HG03439 (cell line): ENCODE measurements around the gene TFAP2E.

Experiments
- ATAC-seq: cut with Tn5 transposase; IDR thresholded peaks from one replicate; pipeline ENCODE4 v1.9.1; 2021; ENCODE audit warnings: mild to moderate bottlenecking, moderate library complexity; ENCODE audit not compliant: unreplicated experiment

Gene TFAP2E

DNA sequence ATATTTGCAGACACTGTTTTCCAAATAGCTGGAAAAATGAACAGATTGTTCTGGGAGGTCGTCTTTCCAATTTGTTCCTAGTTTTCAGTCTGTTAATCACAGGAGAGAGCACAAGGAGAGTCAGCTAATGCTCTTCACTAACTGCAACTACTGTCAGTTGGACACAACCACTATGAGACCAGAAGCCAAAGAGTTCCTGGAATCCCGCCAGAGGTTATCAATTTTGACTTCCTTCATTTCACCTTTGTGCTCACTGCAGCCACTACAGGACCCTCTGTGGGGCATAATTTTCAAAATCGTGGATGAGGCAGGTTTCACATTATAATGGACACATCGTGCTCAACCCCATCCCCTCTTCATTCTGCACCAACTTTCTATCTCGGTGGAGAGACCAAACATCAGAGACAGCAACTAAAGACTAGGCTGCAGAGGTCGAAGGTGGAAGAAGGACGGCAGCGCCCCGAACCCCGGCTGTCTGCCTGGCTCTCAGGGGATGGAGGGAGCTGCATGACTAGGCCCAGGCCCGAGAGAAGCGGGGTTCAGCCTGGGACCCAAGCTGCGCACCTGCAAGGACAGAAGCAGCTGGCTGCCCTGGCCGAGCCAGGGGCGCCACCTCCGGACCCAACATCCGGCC, 16.5 kb upstream of the TFAP2E start:
- no peak for ATAC-seq

DNA sequence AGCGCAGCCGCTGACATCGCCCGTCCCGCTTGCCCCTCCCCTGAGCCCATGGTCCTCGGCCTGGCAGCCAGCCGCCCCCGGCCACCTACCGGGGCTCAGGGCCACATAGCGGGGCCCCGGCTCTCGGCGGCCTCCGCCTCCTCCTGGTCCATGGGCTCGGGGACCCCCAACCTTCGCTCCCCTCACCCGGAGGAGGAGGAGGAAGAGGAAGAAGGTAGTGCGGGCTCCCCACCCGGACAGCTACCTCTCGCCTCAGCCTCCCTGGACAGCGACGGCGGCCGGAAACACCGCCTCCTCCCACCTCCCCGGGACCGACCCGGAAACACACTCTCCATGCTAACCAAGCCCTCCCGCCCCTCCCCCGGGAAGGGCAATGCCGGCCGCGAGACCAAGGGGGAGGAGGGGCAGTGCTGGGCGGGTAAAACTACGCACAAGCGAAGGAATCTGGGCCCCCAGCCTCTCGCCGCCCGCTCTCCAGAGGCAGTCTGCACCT, 15.9 kb upstream of the TFAP2E start, which contains the start of gene KIAA0319L:
TSS of gene KIAA0319L (minus strand) at position 286 of the 493 bp plus-strand sequence. CDS start 2,912 bp downstream, outside the sequence.
- ATAC-seq = peak; percentile 79

DNA sequence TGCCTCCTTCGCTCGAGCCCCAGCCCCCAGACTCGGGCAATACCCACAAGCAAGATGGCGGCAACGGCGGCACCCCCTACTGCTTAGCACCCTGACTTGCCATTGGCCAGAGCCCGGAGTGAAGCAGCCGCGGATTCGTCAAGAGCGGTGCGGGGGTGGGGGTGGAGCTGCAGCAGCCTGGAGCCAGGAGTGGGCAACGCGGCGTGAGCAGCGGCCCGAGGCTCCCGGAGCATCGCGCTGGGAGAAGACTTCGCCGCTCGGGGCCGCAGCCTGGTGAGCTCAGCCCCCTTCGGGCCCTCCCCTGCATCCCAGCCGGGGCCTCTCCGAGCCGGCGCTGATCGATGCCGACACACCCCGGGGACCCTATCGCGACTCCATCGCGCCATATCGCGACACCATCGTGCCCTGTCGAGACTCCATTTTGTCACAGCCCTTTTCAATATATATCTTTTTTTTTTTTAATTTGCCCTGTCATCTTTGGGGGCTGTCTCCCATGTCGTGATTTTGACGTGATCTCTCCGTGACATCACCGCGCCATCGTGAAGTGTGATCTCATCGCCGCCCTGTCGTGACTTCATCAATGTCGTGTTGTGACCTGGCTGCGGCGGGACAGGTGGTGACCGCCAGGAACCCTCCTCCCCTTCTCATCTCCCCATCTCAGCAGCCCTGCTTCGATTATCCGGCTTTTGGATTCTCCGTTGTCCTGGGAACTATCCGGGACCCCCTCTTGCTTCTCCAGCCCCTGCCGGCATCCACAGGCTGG, 15.3 kb upstream of the TFAP2E start, which contains the start of gene NCDN:
TSS of gene NCDN (plus strand) at position 189 of the 763 bp plus-strand sequence. CDS start at position 581, 392 bp downstream.
- peak; percentile 77 for ATAC-seq

DNA sequence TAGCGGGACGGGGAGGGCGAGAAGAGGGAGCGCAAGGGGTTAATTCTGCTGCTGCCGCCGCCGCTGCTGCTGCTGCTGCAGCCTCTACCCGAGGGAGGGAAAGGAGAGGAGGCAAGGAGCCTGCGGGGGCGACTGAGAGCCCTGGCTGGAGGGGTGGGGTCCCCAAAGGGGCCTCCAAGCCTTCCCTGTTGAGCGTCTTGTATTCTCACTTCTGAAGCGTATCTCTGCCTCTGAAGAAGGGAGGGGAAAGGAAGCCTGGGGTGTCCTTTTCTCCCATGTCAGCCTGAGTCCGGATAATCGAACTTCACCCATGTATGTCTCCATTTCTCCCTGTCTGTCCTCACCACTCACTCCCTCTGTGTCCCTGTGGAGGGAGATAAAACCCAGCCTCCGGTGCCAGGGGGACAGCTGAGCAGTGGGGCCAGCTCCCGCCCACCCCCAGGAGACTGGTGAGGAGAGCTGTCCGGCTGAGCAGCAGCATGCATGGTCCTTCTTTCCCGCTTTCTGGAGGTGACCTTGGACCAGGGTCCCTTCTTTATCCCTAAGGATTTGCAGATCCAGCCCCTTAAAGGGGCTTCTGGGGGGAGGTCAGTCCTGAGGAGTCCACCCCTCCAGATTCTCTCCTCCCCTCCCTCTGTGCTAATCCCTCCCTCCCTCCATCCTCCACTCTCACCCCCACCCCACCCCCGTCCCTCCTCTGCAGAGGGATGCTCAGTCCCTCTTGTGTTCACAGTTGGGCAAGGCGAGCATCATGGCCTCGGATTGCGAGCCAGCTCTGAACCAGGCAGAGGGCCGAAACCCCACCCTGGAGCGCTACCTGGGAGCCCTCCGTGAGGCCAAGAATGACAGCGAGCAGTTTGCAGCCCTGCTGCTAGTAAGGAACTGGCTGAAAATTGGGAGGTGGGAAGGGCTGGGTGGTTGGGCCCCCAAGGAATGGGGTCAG, 14.5 kb upstream of the TFAP2E start:
- no peak for ATAC-seq

DNA sequence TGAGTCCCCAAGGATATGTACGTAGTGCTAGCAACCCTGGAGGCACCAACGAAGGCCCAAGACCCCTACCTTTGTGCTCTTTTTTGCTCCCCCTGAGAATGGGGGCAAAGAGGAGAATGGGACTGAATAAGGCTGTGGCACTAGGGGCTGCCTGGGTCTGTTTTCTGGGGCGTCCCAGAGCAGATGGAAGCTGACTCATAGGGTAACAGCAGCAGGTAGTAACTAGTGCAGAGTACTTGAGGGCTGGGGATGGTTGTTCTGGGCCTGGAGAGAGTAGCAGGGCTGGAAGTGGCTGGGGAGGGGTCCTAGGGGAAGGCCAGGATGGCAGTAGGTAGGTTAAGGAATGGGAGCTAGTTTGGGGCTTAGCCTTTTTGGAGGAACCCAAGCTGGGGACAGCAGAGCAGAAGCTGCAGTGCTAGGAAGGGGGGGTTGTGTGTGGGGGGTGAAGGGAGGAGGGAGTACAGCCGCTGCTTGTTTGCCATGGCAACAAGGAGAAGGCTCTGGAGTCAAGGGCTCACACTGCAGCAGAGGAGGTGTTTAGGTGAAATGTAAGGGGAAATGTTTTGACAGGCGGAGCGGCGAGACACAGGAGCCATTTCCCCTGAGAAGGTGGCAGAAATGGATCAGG, 13.7 kb upstream of the TFAP2E start:
- ATAC-seq = no peak

DNA sequence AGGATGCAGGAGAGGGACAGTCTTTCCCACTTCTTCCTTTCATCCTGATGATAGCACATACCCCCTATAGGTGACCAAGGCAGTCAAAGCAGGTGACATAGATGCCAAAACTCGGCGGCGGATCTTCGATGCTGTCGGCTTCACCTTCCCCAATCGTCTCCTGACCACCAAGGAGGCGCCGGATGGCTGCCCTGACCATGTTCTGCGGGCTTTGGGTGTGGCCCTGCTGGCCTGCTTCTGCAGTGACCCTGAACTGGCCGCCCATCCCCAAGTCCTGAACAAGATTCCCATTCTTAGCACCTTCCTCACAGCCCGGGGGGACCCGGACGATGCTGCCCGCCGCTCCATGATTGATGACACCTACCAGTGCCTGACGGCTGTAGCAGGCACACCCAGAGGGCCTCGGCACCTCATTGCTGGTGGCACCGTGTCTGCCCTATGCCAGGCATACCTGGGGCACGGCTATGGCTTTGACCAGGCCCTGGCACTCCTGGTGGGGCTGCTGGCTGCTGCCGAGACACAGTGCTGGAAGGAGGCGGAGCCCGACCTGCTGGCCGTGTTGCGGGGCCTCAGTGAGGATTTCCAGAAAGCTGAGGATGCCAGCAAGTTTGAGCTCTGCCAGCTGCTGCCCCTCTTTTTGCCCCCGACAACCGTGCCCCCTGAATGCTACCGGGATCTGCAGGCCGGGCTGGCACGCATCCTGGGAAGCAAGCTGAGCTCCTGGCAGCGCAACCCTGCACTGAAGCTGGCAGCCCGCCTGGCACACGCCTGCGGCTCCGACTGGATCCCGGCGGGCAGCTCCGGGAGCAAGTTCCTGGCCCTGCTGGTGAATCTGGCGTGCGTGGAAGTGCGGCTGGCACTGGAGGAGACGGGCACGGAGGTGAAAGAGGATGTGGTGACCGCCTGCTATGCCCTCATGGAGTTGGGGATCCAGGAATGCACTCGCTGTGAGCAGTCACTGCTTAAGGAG, 12.6 kb upstream of the TFAP2E start:
- no peak for ATAC-seq

DNA sequence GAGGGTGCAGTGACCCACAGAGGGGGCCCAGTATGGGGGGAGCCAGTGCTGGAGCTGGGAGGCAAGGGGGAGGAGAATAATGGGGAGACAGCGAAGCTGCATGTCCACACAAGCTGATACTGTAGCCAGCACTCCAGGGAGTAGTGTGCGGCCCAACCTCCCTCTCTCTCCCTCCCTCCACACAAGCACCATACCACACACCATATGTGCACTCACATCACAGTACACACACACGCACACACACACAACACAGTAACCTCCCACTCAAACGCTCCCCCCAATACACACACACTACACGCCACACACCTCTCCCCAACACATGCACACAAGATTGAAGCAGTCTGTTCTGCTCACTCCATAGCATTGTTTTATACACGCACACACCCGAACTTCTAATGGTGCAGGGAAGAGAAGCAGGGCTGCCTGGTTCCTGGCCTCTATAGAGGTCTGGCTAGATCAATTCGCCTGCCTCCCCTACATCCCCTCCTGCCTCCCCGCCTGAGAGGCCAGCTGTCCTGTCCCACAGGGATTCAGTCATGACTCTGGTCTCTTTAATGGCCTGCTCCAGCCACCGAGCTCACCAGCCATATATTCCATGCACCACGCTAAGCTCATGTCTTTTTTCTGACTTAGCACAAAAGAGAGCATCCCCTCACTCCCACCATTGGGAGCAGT, 11.7 kb upstream of the TFAP2E start:
- ATAC-seq = no peak

DNA sequence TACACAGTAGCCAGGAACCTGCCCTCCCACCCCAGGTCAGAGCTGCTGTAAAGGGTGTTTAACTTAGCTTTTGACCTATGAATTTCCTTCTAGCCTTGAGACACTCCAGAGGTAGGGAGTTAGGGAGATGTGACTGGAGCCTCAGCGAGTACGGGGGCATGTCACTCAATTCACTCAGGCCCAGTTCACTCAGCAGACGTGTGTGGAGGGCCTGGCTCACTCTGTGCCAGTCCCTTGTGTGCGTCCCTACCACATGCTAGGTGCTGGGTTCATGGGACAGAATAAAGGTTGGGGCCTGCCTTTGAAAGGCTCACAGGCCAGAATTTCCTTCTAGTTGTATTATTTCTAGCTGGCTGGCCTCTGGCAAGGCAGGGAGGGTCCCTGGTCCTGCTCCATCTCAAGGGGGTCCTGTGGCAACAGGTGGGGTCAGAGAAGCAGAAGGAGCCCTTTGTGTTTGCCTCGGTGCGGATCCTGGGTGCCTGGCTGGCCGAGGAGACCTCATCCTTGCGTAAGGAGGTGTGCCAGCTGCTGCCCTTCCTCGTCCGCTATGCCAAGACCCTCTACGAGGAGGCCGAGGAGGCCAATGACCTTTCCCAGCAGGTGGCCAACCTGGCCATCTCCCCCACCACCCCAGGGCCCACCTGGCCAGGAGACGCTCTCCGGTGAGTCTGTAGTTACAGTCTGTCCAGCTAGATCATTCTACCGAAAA, 11.0 kb upstream of the TFAP2E start:
- ATAC-seq = no peak

DNA sequence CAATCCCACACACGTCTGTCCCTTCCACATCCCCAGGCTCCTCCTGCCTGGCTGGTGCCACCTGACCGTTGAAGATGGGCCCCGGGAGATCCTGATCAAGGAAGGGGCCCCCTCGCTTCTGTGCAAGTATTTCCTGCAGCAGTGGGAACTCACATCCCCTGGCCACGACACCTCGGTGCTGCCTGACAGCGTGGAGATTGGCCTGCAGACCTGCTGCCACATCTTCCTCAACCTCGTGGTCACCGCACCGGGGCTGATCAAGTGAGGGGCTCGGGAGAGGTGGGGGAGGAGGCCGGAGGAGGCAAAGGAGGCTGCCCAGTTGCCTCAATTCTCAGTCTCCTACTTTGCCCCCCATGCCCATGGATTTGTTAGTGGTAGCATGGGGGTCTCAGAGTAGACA, 9.9 kb upstream of the TFAP2E start:
- no peak for ATAC-seq

DNA sequence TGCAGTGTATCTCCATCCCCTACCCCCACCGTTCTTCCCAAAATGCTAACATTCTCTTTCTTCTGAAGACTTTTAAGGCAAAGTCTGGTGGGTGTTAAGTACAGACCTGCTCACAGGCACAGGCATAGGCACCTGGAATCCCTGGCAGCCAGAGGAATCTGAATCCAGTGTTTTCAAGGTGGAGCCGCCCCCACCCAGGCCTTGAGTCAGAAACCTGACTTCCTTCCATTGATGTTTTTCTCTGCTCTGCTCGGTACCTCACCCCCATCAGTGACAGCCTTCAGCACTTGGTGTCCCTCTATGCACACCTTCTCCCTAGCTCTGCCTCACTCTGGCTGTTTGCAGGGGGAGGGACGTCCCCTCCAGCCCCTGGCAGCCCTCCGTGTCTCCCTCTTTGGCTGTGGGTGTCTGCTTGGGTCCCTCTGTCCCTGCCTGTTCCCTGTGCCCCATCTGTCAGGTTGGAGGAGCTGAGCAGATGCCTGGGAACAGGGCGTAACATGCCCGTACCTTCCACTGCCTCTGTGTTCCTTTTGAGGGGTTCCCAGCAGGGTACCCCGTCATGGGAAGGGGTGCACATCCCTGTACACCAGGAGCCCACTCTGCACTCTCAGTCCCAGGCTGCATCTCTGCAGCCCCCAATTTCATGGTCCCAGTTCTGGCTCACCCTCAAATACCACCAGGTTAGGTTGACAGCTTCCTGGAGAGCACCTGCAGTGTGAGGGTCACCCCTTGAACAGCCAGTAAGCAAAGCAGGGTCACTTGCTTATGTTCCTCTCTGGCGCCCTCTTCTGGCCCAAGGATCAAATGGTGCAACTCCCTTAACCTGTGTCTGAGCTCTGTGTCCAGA, 8.9 kb upstream of the TFAP2E start:
- no peak for ATAC-seq

DNA sequence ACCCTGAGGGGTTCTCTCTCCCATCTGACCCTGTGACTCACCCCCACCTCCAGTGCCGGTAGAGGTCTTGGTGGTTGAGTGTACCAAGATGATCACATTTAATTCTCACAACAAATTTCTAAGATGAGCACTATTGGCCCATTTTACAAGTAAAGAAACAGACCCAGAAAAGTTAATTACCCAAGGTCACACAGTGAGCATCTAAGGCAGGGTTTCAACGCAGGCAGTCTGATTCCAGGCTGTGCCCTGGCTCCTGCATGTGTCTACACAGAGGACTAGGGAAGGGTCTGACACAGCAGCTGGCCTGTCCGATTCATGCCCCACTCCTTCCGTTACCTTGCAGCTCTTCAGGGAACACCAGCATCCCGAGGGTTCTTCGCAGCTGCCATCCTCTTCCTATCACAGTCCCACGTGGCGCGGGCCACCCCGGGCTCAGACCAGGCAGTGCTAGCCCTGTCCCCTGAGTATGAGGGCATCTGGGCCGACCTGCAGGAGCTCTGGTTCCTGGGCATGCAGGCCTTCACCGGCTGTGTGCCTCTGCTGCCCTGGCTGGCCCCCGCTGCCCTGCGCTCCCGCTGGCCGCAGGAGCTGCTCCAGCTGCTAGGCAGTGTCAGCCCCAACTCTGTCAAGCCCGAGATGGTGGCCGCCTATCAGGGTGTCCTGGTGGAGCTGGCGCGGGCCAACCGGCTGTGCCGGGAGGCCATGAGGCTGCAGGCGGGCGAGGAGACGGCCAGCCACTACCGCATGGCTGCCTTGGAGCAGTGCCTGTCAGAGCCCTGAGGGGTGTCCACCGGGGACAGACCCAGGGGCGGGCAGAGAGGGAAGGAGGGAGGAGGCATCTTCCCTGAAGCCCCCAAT, 8.0 kb upstream of the TFAP2E start:
- ATAC-seq = no peak

DNA sequence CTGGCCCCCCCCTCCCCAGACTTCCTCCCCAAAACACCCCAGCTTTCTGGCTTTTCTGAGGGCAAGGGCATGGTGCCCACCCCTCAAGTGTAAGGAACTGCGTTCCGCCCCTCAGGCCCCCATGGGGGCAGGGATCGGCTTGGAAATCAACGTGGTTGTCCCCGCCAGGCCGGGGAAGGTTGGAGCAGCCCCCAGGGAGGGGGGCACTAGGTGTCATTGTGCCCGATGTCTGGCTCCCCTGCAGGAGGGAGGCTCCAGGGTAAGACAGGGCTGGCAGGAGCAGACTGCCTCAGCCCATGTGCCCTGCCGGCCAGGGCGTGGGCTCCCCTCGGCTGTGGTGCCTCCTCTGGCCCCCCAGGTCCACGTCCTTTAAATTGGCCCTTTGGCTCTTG, 7.4 kb upstream of the TFAP2E start:
- no peak for ATAC-seq

DNA sequence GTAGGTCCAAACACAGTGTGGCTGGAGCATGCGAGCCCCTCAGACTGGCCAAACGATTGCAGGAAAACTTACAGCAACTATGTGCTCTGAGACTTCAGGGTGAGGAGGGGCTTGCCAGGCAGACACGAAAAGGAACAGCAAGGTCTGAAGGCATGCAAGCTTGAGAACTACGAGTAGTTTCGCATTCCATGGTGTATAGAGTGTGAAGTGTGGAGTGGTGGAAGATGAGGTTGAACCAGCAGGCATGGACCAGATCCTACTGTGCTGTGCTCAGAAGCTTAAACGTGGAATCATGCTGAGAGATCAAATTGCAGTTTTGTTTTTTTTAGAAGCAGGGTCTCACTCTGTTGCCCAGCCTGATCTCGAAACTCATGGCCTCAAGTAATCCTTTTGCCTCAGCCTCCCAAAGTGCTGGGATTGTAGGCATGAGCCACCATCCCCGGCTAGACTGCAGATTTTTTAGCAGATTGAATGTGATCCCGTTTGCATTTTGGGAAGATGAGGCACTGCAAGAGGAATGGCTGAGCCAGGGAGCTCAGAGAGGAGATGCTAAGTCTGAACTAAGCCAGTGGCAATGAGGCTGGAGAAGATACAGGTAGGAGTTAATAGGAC, 5.1 kb upstream of the TFAP2E start:
- ATAC-seq = no peak

DNA sequence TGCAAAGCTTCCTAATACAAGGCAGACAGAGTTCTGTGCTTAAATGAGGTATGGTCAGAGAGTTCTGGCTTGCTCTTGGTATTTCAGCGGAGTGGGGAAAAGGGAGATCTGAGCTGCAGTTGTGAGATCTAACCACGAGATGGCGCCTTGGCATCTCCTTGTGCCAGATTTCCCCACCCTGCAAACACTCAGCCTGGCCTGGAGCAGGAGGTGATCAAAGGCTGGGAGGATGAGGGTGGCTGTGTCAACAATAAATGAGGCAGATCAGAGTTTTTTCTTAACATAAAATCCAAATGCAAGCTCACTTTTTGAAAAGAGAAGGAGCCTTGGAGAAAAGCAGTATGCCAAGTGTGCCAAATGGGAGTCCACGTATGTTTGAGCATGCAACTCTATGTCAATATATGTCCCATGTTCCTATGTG, 4.1 kb upstream of the TFAP2E start:
- no peak for ATAC-seq

DNA sequence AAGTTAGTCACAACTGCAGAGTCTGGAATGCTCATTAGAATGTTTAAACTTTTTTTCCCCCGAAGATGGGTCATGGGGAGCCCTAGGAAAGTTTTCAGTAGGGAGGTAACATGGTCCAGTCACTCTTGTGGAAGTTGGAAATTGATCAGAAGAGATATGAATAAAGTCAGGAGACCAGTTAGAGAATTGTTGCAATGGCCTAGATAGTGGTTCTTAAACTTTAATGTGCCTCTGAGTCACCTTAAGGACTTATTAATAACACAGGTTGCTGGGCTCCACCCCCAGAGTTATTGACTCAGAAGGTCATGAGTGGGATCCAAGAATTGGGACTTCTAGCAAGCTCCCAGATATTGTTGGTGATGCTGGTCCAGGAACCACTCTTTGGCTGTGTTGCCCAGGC, 3.2 kb upstream of the TFAP2E start:
- ATAC-seq = no peak

DNA sequence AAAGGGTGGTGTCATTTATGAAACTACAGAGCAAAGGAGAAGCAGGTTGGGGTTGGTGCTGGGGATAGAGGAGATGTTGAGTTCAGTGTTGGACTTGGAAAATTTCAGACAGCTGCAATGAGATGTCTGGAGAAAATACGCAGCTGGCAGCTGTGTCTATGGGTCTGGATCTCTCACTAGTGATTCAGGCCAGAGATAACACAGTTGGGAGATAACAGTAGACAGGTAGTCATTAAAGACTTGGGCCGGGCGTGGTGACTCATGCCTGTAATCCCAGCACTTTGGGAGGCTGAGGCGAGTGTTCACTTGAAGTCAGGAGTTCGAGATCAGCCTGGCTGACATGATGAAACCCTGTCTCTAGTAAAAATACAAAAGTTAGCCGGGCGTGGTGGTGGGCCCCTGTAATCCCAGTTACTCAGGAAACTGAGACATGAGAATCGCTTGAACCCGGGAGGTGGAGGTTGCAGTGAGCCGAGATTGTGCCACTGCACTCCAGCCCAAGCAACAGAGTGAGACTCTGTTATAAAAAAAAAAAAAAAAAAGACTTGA, 2.5 kb upstream of the TFAP2E start:
- ATAC-seq = no peak
